Measurements from ENCODE around the gene CCDC9B.

DNA sequence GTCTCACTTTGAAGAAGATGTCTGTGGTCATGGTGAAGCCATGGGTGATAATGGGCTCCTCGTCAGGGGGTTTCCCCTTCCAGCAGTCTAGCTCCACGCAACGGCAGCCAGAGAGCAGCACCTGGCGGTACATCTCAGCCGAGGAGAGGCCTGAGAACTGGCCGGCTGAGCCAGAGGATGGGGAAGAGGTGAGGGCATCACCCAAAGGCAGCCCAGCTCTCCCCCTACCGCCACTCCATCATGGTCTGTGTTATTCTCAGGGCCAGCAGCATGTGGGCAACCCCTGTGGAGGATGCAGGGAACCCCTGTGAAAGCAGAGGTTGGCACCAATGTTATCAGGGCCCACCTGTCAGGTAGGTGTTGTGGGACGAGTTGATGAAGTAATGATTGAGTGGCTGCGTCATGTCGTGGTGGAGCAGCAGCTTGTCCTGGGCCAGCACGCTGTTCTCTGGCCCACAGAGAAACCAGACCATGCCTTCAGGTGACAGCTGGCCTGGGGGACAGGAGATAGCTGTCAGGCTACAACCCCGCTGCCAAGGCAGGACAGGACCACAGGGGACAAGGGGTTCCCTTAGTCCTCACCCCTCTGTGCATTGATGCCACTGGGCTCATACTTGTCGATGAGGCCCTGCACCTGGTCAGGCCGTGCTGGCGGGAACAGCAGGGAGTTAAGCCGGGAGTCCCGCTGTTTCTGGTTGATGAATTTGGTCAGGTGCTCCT is 42.4 kb downstream of the CCDC9B start:
- TF ChIP-seq, protein P1, sequence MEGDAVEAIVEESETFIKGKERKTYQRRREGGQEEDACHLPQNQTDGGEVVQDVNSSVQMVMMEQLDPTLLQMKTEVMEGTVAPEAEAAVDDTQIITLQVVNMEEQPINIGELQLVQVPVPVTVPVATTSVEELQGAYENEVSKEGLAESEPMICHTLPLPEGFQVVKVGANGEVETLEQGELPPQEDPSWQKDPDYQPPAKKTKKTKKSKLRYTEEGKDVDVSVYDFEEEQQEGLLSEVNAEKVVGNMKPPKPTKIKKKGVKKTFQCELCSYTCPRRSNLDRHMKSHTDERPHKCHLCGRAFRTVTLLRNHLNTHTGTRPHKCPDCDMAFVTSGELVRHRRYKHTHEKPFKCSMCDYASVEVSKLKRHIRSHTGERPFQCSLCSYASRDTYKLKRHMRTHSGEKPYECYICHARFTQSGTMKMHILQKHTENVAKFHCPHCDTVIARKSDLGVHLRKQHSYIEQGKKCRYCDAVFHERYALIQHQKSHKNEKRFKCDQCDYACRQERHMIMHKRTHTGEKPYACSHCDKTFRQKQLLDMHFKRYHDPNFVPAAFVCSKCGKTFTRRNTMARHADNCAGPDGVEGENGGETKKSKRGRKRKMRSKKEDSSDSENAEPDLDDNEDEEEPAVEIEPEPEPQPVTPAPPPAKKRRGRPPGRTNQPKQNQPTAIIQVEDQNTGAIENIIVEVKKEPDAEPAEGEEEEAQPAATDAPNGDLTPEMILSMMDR (IDR thresholded peaks at IDR 0.05 in 8 of 11, conservative IDR thresholded peaks at IDR 0.05 in 3 of 11): no peak
- TF ChIP-seq POLR2AphosphoS5 (IDR thresholded peaks at IDR 0.05): no peak
- no peak for TF ChIP-seq POLR2A (IDR thresholded peaks at IDR 0.05)

All from spleen (tissue), 7 donors.